ENCODE results near the gene TSPYL6. TPM values are rescaled to one million over a fixed set of nuclear protein-coding genes. Genes with fewer than 3 reads are reported as not detected.

TSPYL6 gene
- total RNA-seq, 5 donors from 2014 or later (not counting 1 experiment from before 2014, with no cell fraction given) = not detected

- Mint-ChIP-seq H3K4me1 (no peaks in the 10 kb centered on the region), H3K27ac (no peak overlapping the region), H3K9me3 (peaks cover 3 to 15% (median 9%) of the 10 kb centered on the region in 3 donors), H3K27me3 (no peaks in the 10 kb centered on the region), H3K36me3 (peaks cover 27% of the 10 kb centered on the region), H3K4me3 (no peak overlapping the region)
- Histone ChIP-seq H3K4me3 (ENCODE audit: control insufficient read depth in 1 of 2, extremely low read depth in 1 of 2, low read length in 1 of 2) (no peak overlapping the region), H3K36me3 (ENCODE audit: control insufficient read depth in 2 of 2, extremely low read depth in 1 of 2, insufficient read depth in 1 of 2, low read length in 1 of 2) (no peaks in the 10 kb centered on the region), H3K27me3 (replicated peaks in 1 of 2; ENCODE audit: control insufficient read depth in 2 of 2, extremely low read depth in 1 of 2, insufficient read depth in 2 of 2, low read length in 1 of 2) (no peaks in the 10 kb centered on the region), H3K9me3 (no peaks in the 10 kb centered on the region), H3K4me1 (ENCODE audit: control insufficient read depth in 1 of 2, extremely low read depth in 1 of 2, insufficient read depth in 2 of 2, low read length in 2 of 2) (no peaks in the 10 kb centered on the region), H3K27ac (ENCODE audit: low read length) (no peak overlapping the region)
- POLR2A ChIA-PET = no interaction called here
- 100% methylated on average over 2 of the region's 2 CpGs for WGBS (ENCODE audit: insufficient coverage)
- CTCF ChIA-PET = no interaction called here
- ATAC-seq (replicated peaks in 1 of 4) (no peak), DNase-seq (no peak)
Observed at GRCh38 chr2:54260241-54260595, 4.2 kb upstream of the TSPYL6 start.

GRCh38 chr2:54259413-54260240, 3.6 kb upstream of the TSPYL6 start:
- 66% methylated on average over 5 of the region's 6 CpGs for WGBS (ENCODE audit: insufficient coverage)
- Mint-ChIP-seq H3K4me3 (no peak overlapping the region), H3K4me1 (no peaks in the 10 kb centered on the region), H3K36me3 (peaks cover 22% of the 10 kb centered on the region), H3K27ac (no peak overlapping the region), H3K27me3 (no peaks in the 10 kb centered on the region), H3K9me3 (peaks cover 0 to 11% (median 4%) of the 10 kb centered on the region in 3 donors)
- Histone ChIP-seq H3K4me1 (ENCODE audit: control insufficient read depth in 1 of 2, extremely low read depth in 1 of 2, insufficient read depth in 2 of 2, low read length in 2 of 2) (no peaks in the 10 kb centered on the region), H3K27me3 (replicated peaks in 1 of 2; ENCODE audit: control insufficient read depth in 2 of 2, extremely low read depth in 1 of 2, insufficient read depth in 2 of 2, low read length in 1 of 2) (no peaks in the 10 kb centered on the region), H3K27ac (ENCODE audit: low read length) (no peak overlapping the region), H3K9me3 (no peaks in the 10 kb centered on the region), H3K4me3 (ENCODE audit: control insufficient read depth in 1 of 2, extremely low read depth in 1 of 2, low read length in 1 of 2) (no peak overlapping the region), H3K36me3 (ENCODE audit: control insufficient read depth in 2 of 2, extremely low read depth in 1 of 2, insufficient read depth in 1 of 2, low read length in 1 of 2) (peaks cover 0 to 2% of the 10 kb centered on the region in 2 donors)
- ChIA-PET CTCF (no interaction called here), POLR2A (interaction anchor here in 1 of 2 donors (0.5 kb wide), 1 partner anchor 1346 kb away, joined by 4 read pairs; no protein-coding TSS in a partner anchor)
- ATAC-seq (replicated peaks in 1 of 4) = no peak
- no peak for DNase-seq

GRCh38 chr2:54258166-54258565, 2.1 kb upstream of the TSPYL6 start:
- no peaks in the 10 kb centered on the region for H3K4me1 Mint-ChIP-seq
- H3K27me3 Mint-ChIP-seq = no peaks in the 10 kb centered on the region
- no peak overlapping the region for H3K4me3 Mint-ChIP-seq
- WGBS (ENCODE audit: insufficient coverage) = 91% methylated on average over 2 of the region's 2 CpGs
- Histone ChIP-seq H3K9me3 (no peaks in the 10 kb centered on the region), H3K27ac (ENCODE audit: low read length) (no peak overlapping the region), H3K36me3 (ENCODE audit: control insufficient read depth in 2 of 2, extremely low read depth in 1 of 2, insufficient read depth in 1 of 2, low read length in 1 of 2) (peaks cover 0 to 2% of the 10 kb centered on the region in 2 donors), H3K4me3 (ENCODE audit: control insufficient read depth in 1 of 2, extremely low read depth in 1 of 2, low read length in 1 of 2) (no peak overlapping the region), H3K27me3 (replicated peaks in 1 of 2; ENCODE audit: control insufficient read depth in 2 of 2, extremely low read depth in 1 of 2, insufficient read depth in 2 of 2, low read length in 1 of 2) (no peaks in the 10 kb centered on the region), H3K4me1 (ENCODE audit: control insufficient read depth in 1 of 2, extremely low read depth in 1 of 2, insufficient read depth in 2 of 2, low read length in 2 of 2) (no peaks in the 10 kb centered on the region)
- peaks cover 0 to 4% (median 4%) of the 10 kb centered on the region in 3 donors for H3K9me3 Mint-ChIP-seq
- H3K36me3 Mint-ChIP-seq = peaks cover 27% of the 10 kb centered on the region
- CTCF ChIA-PET = no interaction called here
- POLR2A ChIA-PET = no interaction called here
- DNase-seq (no peak), ATAC-seq (replicated peaks in 1 of 4) (no peak)
- no peak overlapping the region for H3K27ac Mint-ChIP-seq

- no peak for ATAC-seq (replicated peaks in 1 of 4)
Observed at GRCh38 chr2:54255230-54256090, 569 bp downstream of the TSPYL6 start.

GRCh38 chr2:54254180-54254579, 1.8 kb downstream of the TSPYL6 start:
- no peaks in the 10 kb centered on the region for H3K27me3 Mint-ChIP-seq
- ATAC-seq (replicated peaks in 1 of 4) (no peak), DNase-seq (no peak)
- no peaks in the 10 kb centered on the region for H3K4me1 ChIP-seq (ENCODE audit: control insufficient read depth in 1 of 2, extremely low read depth in 1 of 2, insufficient read depth in 2 of 2, low read length in 2 of 2)
- H3K36me3 ChIP-seq (ENCODE audit: control insufficient read depth in 2 of 2, extremely low read depth in 1 of 2, insufficient read depth in 1 of 2, low read length in 1 of 2) = peaks cover 0 to 2% of the 10 kb centered on the region in 2 donors
- H3K4me3 ChIP-seq (ENCODE audit: control insufficient read depth in 1 of 2, extremely low read depth in 1 of 2, low read length in 1 of 2) = no peak overlapping the region
- CTCF ChIA-PET = no interaction called here
- no peaks in the 10 kb centered on the region for H3K4me1 Mint-ChIP-seq
- H3K27me3 ChIP-seq (replicated peaks in 1 of 2; ENCODE audit: control insufficient read depth in 2 of 2, extremely low read depth in 1 of 2, insufficient read depth in 2 of 2, low read length in 1 of 2) = no peaks in the 10 kb centered on the region
- H3K9me3 ChIP-seq = no peaks in the 10 kb centered on the region
- no peak overlapping the region for H3K27ac Mint-ChIP-seq
- H3K27ac ChIP-seq (ENCODE audit: low read length) = no peak overlapping the region
- H3K9me3 Mint-ChIP-seq = no peaks in the 10 kb centered on the region
- H3K36me3 Mint-ChIP-seq = peaks cover 32% of the 10 kb centered on the region
- H3K4me3 Mint-ChIP-seq = no peak overlapping the region
- POLR2A ChIA-PET = no interaction called here

More at GRCh38 chr2:54255230-54256090, 569 bp downstream of the TSPYL6 start:
- Mint-ChIP-seq H3K27me3 (no peaks in the 10 kb centered on the region), H3K9me3 (no peaks in the 10 kb centered on the region), H3K4me3 (no peak overlapping the region), H3K27ac (no peak overlapping the region), H3K36me3 (peaks cover 32% of the 10 kb centered on the region), H3K4me1 (no peaks in the 10 kb centered on the region)
- H3K36me3 ChIP-seq (ENCODE audit: control insufficient read depth in 2 of 2, extremely low read depth in 1 of 2, insufficient read depth in 1 of 2, low read length in 1 of 2) = peaks cover 0 to 2% of the 10 kb centered on the region in 2 donors
- no peak overlapping the region for H3K27ac ChIP-seq (ENCODE audit: low read length)
- H3K4me1 ChIP-seq (ENCODE audit: control insufficient read depth in 1 of 2, extremely low read depth in 1 of 2, insufficient read depth in 2 of 2, low read length in 2 of 2) = no peaks in the 10 kb centered on the region
- 94% methylated on average over 37 of the region's 37 CpGs for WGBS (ENCODE audit: insufficient coverage)
- CTCF ChIA-PET = no interaction called here
- POLR2A ChIA-PET = no interaction called here
- no peaks in the 10 kb centered on the region for H3K9me3 ChIP-seq
- no peaks in the 10 kb centered on the region for H3K27me3 ChIP-seq (replicated peaks in 1 of 2; ENCODE audit: control insufficient read depth in 2 of 2, extremely low read depth in 1 of 2, insufficient read depth in 2 of 2, low read length in 1 of 2)
- no peak overlapping the region for H3K4me3 ChIP-seq (ENCODE audit: control insufficient read depth in 1 of 2, extremely low read depth in 1 of 2, low read length in 1 of 2)
- no peak for DNase-seq

- H3K4me3 Mint-ChIP-seq = no peak overlapping the region
- no peaks in the 10 kb centered on the region for H3K9me3 Mint-ChIP-seq
- ATAC-seq (replicated peaks in 1 of 4) (no peak), DNase-seq (no peak)
- no peak overlapping the region for H3K27ac ChIP-seq (ENCODE audit: low read length)
- ChIA-PET POLR2A (no interaction called here), CTCF (no interaction called here)
- H3K36me3 Mint-ChIP-seq = peaks cover 40% of the 10 kb centered on the region
- no peaks in the 10 kb centered on the region for H3K4me1 ChIP-seq (ENCODE audit: control insufficient read depth in 1 of 2, extremely low read depth in 1 of 2, insufficient read depth in 2 of 2, low read length in 2 of 2)
- no peaks in the 10 kb centered on the region for H3K9me3 ChIP-seq
- H3K27ac Mint-ChIP-seq = no peak overlapping the region
- no peaks in the 10 kb centered on the region for H3K4me1 Mint-ChIP-seq
- no peaks in the 10 kb centered on the region for H3K27me3 Mint-ChIP-seq
- no peaks in the 10 kb centered on the region for H3K36me3 ChIP-seq (ENCODE audit: control insufficient read depth in 2 of 2, extremely low read depth in 1 of 2, insufficient read depth in 1 of 2, low read length in 1 of 2)
- no peak overlapping the region for H3K4me3 ChIP-seq (ENCODE audit: control insufficient read depth in 1 of 2, extremely low read depth in 1 of 2, low read length in 1 of 2)
- no peaks in the 10 kb centered on the region for H3K27me3 ChIP-seq (replicated peaks in 1 of 2; ENCODE audit: control insufficient read depth in 2 of 2, extremely low read depth in 1 of 2, insufficient read depth in 2 of 2, low read length in 1 of 2)
Observed at GRCh38 chr2:54249629-54250028, 6.4 kb downstream of the TSPYL6 start.

All from T-cell (primary cell).